Adipocyte (in vitro differentiated cells): ENCODE data around the gene AMH.
A peak's percentile ranks its signal among the peaks of the same experiment; 100 is the strongest.

ENCODE experiments used
- DNase-seq: peaks from one replicate; pipeline ENCODE4 v3.0.0-alpha.2; 2015; ENCODE audit warnings: low read depth
- H3K27me3 ChIP-seq: replicated peaks from 2 replicates; pipeline ENCODE4 v1.7.0; 2013; ENCODE audit warnings: mild to moderate bottlenecking, low read length, moderate library complexity; ENCODE audit not compliant: control insufficient read depth, insufficient read depth
- H3K36me3 ChIP-seq: 2 replicates; pipeline ENCODE4 v1.7.0; 2013; ENCODE audit warnings: low read length, mild to moderate bottlenecking, moderate library complexity; ENCODE audit not compliant: control insufficient read depth, insufficient read depth, severe bottlenecking
- H3K4me1 ChIP-seq: 2 replicates; pipeline ENCODE4 v1.7.0; 2013; ENCODE audit warnings: mild to moderate bottlenecking, low read length, moderate library complexity; ENCODE audit not compliant: control insufficient read depth, insufficient read depth
- H3K4me3 ChIP-seq: 2 replicates; pipeline ENCODE4 v1.7.0; 2013; ENCODE audit warnings: mild to moderate bottlenecking, low read length, moderate library complexity
- H3K9ac ChIP-seq: 2 replicates; pipeline ENCODE4 v1.7.0; 2013; ENCODE audit warnings: mild to moderate bottlenecking, low read length, moderate library complexity
- H3K9me3 ChIP-seq: 2 replicates; pipeline ENCODE4 v1.7.0; 2013; ENCODE audit warnings: mild to moderate bottlenecking, low read length, moderate library complexity; ENCODE audit not compliant: control insufficient read depth

The AMH gene

DNA sequence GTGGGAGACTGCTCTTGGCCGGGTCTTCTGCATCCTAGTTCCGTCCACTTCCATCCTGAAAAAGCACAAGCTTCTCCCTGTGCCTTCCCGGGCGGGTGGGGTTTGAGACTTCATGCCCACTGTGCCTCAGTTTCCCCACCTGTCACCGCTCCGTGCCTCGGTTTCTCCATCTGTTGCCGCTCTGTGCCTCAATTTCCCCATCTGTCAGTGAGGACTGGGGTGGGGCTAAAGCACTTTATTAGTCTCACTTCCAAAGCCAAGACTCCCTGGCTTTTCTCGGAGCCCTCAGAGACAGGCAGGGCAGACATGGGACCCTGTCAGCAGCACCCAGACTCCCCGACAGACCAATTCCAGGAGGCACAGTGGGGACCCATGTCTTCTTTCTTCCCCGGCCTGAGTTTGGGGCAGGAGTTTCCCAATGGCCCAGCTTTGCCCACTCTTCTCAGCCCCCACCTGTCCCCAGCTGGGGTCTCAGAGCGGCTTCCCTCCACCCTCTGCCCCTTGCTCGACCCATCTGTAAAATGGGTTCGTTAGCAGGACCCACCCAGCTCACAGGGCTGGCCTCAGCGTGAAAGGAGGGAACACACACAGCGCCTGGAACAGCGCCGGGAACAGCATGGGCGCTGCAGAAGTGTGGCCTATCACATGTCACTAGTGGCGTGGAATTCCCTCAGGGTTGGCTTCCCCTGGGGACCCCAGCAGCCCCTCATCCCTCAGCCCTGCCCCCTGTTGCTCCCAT, 37.4 kb downstream of the AMH start:
- H3K27me3 ChIP-seq: peaks cover 23% of the 10 kb centered on the region
- H3K4me1 ChIP-seq: peaks cover 7% of the 10 kb centered on the region
- DNase-seq: no peak

DNA sequence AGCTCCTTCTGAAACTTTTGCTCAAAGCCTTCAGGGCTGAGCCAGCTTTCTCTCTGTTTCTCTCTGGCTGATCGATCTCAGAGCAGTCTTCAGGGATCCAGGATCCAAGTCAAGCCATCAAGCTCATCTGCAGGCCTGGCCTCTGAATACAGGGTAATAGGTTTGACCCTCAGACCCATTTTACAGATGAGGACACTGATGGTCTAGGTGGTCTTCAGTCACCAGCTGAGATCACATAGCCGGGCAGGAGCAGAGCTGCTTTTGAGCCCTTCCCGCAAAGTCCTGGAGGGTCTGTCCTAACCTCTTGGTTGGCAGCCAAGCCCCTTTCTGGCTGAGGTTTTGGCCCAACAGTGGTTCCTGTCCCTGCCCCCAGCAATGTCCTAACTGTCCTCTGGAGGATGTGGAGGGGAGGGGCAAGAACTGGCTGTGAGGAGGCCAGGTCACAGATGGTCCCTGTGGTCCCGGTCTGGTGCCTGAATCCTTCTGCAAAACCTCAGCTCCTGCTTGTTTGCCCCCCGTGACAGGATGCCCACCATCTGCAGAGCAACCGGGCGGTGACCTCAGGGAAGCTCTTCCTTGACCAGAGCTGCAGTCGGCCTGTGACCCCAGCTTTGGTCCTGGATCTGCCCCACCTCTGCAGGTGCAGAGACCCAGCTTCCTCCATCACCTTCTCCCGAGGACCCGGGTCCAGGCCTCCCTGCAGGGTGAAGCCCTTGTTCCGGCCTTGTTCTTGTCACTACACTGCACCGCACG, 38.6 kb downstream of the AMH start:
- Histone ChIP-seq H3K9me3 (no peaks in the 10 kb centered on the region), H3K36me3 (no peaks in the 10 kb centered on the region), H3K4me1 (no peaks in the 10 kb centered on the region), H3K27me3 (peaks cover 27% of the 10 kb centered on the region), H3K9ac (no peak overlapping the region), H3K4me3 (no peak overlapping the region)
- no peak for DNase-seq

More for the DNA sequence above, 37.4 kb downstream of the AMH start:
- Histone ChIP-seq H3K4me3 (no peak overlapping the region), H3K36me3 (no peaks in the 10 kb centered on the region), H3K9me3 (no peaks in the 10 kb centered on the region), H3K9ac (no peak overlapping the region)

DNA sequence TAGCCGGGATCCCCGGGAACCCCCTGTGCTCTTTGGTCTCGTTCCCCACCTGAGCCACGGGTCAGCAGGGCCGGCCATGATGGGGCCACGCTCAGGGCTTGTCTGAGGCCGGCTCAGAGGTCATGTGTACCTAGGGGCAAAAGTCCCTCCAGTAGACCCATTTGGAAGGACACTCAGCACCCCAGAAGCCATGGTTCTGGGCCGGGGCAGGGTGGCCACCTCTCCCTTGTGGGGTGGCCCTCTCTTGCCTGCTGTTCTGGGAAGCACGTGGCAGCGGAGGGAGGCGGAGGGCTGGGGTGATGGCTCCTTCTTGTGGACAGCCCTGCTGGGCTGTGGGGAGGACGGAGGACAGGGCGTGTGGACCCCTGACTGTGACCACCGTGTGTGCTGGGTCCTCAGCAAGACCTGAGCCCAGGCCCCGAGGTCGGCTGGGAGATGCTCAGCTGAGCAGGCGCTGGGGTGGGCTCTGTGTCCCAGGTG, 39.3 kb downstream of the AMH start:
- H3K4me1 ChIP-seq: no peaks in the 10 kb centered on the region
- no peaks in the 10 kb centered on the region for H3K9me3 ChIP-seq
- no peak for DNase-seq
- no peaks in the 10 kb centered on the region for H3K36me3 ChIP-seq
- peaks cover 27% of the 10 kb centered on the region for H3K27me3 ChIP-seq
- H3K4me3 ChIP-seq: no peak overlapping the region
- H3K9ac ChIP-seq: no peak overlapping the region

DNA sequence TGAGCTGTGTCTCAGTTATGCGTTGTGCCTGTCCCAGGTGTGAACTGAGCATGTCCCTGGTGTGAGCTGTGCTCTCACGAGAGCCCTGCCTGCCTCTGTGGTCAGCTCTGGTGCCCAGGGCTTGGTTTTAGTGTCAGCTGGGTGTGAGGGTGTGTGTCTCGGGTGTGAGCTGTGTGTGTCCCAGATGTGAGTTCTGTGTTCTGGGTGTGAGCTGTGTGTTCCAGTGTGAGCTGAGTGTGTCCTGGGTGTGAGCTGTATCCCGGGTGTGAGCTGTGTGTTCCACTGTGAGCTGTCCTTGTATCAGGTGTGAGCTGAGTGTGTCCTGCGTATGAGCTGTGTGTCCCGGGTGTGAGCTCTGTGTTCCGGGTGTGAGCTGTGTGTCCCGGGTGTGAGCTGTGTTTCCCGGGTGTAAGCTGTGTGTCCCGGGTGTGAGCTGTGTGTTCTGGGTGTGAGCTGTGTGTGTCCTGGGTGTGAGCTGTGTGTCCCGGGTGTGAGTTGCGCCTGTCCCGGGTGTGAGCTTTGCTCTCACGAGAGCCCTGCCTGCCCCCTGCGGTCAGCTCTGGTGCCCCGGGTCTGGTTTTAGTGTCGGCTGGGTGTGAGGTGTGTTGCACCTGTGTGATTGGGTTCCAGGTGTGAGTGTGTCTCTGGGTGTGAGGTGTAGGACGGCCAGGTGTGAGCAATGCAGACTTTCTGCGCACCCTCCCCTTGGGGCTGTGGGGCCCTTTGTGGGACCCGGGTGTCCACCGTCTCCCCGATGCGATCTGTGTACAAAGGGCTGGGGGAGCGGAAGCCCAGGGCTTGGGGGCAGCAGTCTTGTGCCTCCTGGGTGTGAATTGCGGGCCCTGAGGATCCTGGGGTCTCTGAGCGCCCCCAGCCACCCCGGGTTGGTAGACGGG, 39.9 kb downstream of the AMH start:
- Histone ChIP-seq H3K27me3 (peaks cover 32% of the 10 kb centered on the region), H3K9ac (no peak overlapping the region), H3K4me1 (peaks cover 1% of the 10 kb centered on the region), H3K36me3 (no peaks in the 10 kb centered on the region), H3K9me3 (no peaks in the 10 kb centered on the region), H3K4me3 (no peak overlapping the region)
- no peak for DNase-seq

DNA sequence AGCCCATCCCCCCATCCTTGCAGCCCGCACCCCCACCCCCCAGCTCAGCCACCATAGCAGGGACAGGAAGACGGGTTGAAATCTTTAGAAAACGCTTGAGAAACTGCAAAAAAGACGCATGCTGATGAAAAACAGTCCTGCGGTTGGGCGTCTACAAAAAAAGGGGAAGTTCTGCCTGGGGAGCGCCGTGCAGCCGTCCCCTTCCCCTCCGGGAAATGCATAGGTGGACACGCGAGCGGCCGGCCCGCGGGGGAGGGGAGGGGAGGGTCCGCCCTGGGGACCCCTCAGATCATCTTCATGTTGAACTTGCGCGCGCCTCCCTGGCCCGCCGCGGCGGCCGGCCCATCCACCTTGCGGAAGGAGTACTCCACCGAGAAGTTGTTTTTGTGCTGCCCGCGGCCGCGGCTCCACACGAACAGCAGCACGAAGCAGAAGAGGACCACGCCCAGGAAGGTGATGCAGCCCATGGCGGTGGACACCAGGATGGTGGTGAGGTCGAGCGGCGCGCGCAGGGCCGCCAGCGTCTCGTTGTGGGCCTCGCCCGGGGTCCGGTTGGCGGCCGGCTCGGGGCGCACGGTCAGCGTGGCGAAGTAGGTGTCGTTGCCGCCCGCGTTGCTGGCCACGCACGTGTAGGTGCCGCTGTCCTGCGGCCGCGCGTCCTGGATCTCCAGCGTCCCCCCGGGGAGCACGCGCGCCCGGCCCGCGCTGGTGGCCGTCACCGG, 40.8 kb downstream of the AMH start:
- H3K4me3 ChIP-seq: peak overlapping the region; percentile 54
- DNase-seq: peak; percentile 33
- peaks cover 9% of the 10 kb centered on the region for H3K4me1 ChIP-seq
- H3K36me3 ChIP-seq: no peaks in the 10 kb centered on the region
- no peak overlapping the region for H3K9ac ChIP-seq
- no peaks in the 10 kb centered on the region for H3K9me3 ChIP-seq
- H3K27me3 ChIP-seq: peaks cover 35% of the 10 kb centered on the region

DNA sequence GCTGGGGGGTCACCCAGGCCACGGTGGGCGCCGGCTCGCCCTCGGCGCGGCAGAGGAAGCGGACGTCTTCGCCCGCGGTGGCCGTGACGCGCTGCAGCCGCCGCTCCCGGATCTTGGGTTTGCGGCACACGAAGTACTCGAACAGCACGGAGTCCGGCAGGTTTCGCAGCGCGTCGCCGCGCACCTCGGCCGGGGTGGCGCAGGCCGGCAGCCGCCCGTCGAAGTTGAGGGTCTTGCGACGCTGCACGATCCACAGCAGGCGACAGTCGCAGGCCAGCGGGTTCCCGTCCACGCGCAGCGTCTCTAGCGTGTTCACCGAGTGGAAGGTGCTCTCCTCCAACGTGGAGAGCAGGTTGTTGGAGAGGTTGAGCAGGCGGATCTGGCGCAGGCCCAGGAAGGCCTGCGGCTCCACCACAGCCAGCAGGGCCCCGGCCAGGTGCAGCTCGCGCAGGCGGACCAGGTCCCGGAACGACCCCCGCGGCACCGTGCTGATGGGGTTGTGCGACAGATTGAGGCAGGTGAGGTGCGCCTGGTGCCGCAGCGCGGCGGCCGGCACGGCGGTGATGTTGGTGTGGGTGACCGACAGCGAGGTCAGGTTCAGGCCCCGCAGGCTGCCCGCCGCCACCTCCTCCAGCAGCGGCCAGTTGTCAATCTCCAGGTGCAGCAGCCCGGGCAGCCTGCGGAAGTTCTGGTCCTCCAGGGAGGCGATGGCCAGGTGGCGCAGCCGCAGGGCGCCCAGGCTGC, 41.5 kb downstream of the AMH start:
- Histone ChIP-seq H3K9ac (no peak overlapping the region), H3K4me3 (peak overlapping the region; percentile 54), H3K9me3 (no peaks in the 10 kb centered on the region)

DNA sequence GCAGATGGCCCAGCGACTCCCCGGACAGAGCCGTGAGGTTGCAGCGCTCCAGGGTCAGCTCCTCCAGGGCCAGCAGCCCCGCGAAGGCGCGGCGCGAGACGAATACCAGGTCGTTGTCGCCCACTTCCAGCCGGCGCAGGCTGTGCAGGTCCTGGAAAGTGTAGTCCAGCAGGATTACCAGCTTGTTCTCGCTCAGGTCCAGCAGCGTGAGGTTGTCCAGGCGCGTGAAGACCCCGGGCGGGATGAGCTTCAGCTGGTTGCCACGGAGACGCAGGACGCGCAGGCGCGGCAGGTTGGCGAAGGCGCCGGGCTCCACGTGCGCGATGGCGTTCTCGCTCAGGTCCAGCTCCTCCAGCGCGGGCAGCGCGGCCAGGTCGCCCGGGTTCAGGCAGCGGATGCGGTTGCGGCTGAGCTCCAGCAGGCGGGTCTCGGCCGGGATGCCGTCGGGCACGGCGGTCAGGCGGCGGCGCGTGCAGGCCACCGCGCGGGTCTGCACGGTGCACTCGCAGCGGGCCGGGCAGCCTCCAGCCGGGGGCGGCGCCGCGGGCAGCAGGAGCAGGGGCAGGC, 42.1 kb downstream of the AMH start:
- H3K4me1 ChIP-seq: peaks cover 14% of the 10 kb centered on the region
- H3K9me3 ChIP-seq: no peaks in the 10 kb centered on the region
- H3K36me3 ChIP-seq: no peaks in the 10 kb centered on the region
- H3K9ac ChIP-seq: no peak overlapping the region
- H3K4me3 ChIP-seq: no peak overlapping the region
- DNase-seq: peak; percentile 21
- peaks cover 35% of the 10 kb centered on the region for H3K27me3 ChIP-seq

More for the DNA sequence above, 41.5 kb downstream of the AMH start:
- Histone ChIP-seq H3K4me1 (peaks cover 14% of the 10 kb centered on the region), H3K27me3 (peaks cover 35% of the 10 kb centered on the region), H3K36me3 (no peaks in the 10 kb centered on the region)
- no peak for DNase-seq

DNA sequence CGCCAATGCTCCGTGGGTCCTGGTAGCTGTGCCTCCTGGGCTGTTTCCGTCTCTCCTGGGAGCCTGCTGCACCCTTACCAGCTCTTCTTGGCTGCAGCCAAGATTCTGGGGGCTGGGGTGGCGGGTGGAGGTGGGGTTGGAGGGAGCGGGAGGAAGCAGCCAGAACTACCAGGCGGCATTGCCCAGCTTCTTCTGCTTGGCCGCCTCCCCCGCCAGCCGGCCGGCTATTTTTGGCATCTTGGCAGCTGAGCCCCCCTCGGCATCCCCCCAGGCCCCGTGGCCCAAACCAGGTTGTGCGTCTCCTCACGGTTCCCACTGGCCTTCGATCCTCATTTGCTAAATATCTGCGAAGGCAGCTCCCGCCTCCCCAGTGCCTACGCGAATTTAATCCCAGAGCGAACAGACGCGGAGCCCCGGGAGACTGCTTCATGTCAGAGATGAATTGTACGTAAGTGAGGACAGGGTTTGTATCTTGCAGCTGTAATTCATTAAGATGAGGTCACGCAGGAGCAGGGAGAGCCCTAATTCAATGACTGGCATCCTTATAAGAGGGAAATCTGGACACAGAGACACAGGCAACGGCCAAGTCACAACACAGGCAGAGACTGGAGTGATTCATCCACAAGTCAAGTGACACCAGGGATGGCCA, 45.7 kb downstream of the AMH start:
- DNase-seq: peak; percentile 78

DNA sequence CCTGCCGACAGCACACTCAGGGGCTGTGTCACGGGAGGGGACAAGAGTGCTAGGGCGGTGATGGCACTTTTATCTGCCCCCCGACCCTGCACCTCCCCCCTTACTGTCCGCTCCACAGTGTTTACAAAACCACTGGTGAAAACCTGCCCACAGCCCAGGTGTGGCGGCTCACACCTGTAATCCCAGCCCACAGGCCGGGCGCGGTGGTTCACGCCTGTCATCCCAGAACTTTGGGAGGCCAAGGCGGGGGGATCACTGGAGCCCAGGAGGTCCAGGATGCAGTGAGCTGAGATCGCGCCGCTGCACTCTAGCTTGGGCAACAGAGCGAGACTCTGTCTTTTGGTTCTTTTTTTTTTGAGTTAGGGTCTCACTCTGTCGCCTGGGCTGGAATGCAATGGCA, 47.0 kb downstream of the AMH start:
- no peak for DNase-seq
- Histone ChIP-seq H3K9me3 (no peaks in the 10 kb centered on the region), H3K27me3 (peaks cover 19% of the 10 kb centered on the region), H3K36me3 (no peaks in the 10 kb centered on the region), H3K4me3 (no peak overlapping the region), H3K4me1 (peaks cover 14% of the 10 kb centered on the region), H3K9ac (no peak overlapping the region)

More for the DNA sequence above, 45.7 kb downstream of the AMH start:
- Histone ChIP-seq H3K4me3 (peak overlapping the region; percentile 18), H3K27me3 (peaks cover 23% of the 10 kb centered on the region), H3K9ac (no peak overlapping the region), H3K36me3 (no peaks in the 10 kb centered on the region), H3K9me3 (no peaks in the 10 kb centered on the region), H3K4me1 (peaks cover 14% of the 10 kb centered on the region)
